Suppressor macrophage treated with lipopolysaccharide for 4 hours (primary cell): Measurements from ENCODE around the gene CACNA1I.

Experiments
- DNase-seq: peaks from one replicate; pipeline ENCODE4 v3.0.0-alpha.2; 2020

Gene CACNA1I

GRCh38 chr22:39627208-39627607, 56.7 kb downstream of the CACNA1I start:
- DNase-seq = no peak

GRCh38 chr22:39627865-39628562, 57.5 kb downstream of the CACNA1I start:
- DNase-seq = no peak

- no peak for DNase-seq
Observed at GRCh38 chr22:39628563-39629080, 58.1 kb downstream of the CACNA1I start.

GRCh38 chr22:39629851-39630250, 59.3 kb downstream of the CACNA1I start:
- DNase-seq = no peak

- DNase-seq = no peak
Observed at GRCh38 chr22:39630721-39631120, 60.2 kb downstream of the CACNA1I start.

- no peak for DNase-seq
Observed at GRCh38 chr22:39631381-39632286, 61.1 kb downstream of the CACNA1I start.

GRCh38 chr22:39634530-39635405, 64.2 kb downstream of the CACNA1I start:
- DNase-seq = peak; percentile 25

- DNase-seq = no peak
Observed at GRCh38 chr22:39635719-39636118, 65.2 kb downstream of the CACNA1I start.

GRCh38 chr22:39638958-39639357, 68.4 kb downstream of the CACNA1I start:
- DNase-seq = no peak

GRCh38 chr22:39641660-39642310, 71.2 kb downstream of the CACNA1I start:
- no peak for DNase-seq

- DNase-seq = no peak
Observed at GRCh38 chr22:39643311-39644083, 72.9 kb downstream of the CACNA1I start.

GRCh38 chr22:39645532-39645931, 75.0 kb downstream of the CACNA1I start:
- DNase-seq = no peak

- DNase-seq = no peak
Observed at GRCh38 chr22:39646398-39647063, 76.0 kb downstream of the CACNA1I start.

GRCh38 chr22:39647836-39648629, 77.5 kb downstream of the CACNA1I start:
- no peak for DNase-seq

- DNase-seq = no peak
Observed at GRCh38 chr22:39648630-39648950, 78.0 kb downstream of the CACNA1I start.

GRCh38 chr22:39649500-39650089, 79.0 kb downstream of the CACNA1I start:
- DNase-seq = no peak

- DNase-seq = no peak
Observed at GRCh38 chr22:39651053-39651996, 80.8 kb downstream of the CACNA1I start.

- DNase-seq = no peak
Observed at GRCh38 chr22:39652990-39653786, 82.6 kb downstream of the CACNA1I start.
